ENCODE results near the gene CDK14.
"Not testable (repeated sequence)": the region's sequence is repeated elsewhere in the genome, so short reads cannot be mapped to it uniquely, and the experiment has no call there.

Gene CDK14

GRCh38 chr7:90794234-90794633, 198.1 kb downstream of the CDK14 start:
- not testable (repeated sequence) for DNase-seq (ENCODE audit: low read depth)

- DNase-seq (ENCODE audit: low read depth), result no peak
Observed at GRCh38 chr7:90797596-90797995, 201.5 kb downstream of the CDK14 start.

GRCh38 chr7:90804370-90804769, 208.2 kb downstream of the CDK14 start:
- DNase-seq (ENCODE audit: low read depth), result no peak

GRCh38 chr7:90815552-90815951, 219.4 kb downstream of the CDK14 start:
- DNase-seq (ENCODE audit: low read depth), result not testable (repeated sequence)

- no peak for DNase-seq (ENCODE audit: low read depth)
Observed at GRCh38 chr7:90816511-90817142, 220.5 kb downstream of the CDK14 start.

- DNase-seq (ENCODE audit: low read depth), result no peak
Observed at GRCh38 chr7:90817151-90817550, 221.0 kb downstream of the CDK14 start.

- DNase-seq (ENCODE audit: low read depth), result no peak
Observed at GRCh38 chr7:90817846-90818245, 221.7 kb downstream of the CDK14 start.

- DNase-seq (ENCODE audit: low read depth), result no peak
Observed at GRCh38 chr7:90818341-90818740, 222.2 kb downstream of the CDK14 start.

GRCh38 chr7:90821961-90822620, 226.0 kb downstream of the CDK14 start:
- DNase-seq (ENCODE audit: low read depth), result no peak

GRCh38 chr7:90824386-90825307, 228.5 kb downstream of the CDK14 start:
- no peak for DNase-seq (ENCODE audit: low read depth)

GRCh38 chr7:90825779-90826178, 229.7 kb downstream of the CDK14 start:
- DNase-seq (ENCODE audit: low read depth), result no peak

- DNase-seq (ENCODE audit: low read depth), result no peak
Observed at GRCh38 chr7:90828601-90829000, 232.5 kb downstream of the CDK14 start.

- no peak for DNase-seq (ENCODE audit: low read depth)
Observed at GRCh38 chr7:90830308-90830707, 234.2 kb downstream of the CDK14 start.

GRCh38 chr7:90832726-90833125, 236.6 kb downstream of the CDK14 start:
- DNase-seq (ENCODE audit: low read depth), result no peak

- DNase-seq (ENCODE audit: low read depth), result no peak
Observed at GRCh38 chr7:90833443-90833842, 237.3 kb downstream of the CDK14 start.

- no peak for DNase-seq (ENCODE audit: low read depth)
Observed at GRCh38 chr7:90834771-90835170, 238.7 kb downstream of the CDK14 start.

- DNase-seq (ENCODE audit: low read depth), result no peak
Observed at GRCh38 chr7:90835861-90836260, 239.7 kb downstream of the CDK14 start.

- DNase-seq (ENCODE audit: low read depth), result no peak
Observed at GRCh38 chr7:90836937-90837336, 240.8 kb downstream of the CDK14 start.

GRCh38 chr7:90838799-90839198, 242.7 kb downstream of the CDK14 start:
- DNase-seq (ENCODE audit: low read depth), result no peak

GRCh38 chr7:90839316-90839715, 243.2 kb downstream of the CDK14 start:
- no peak for DNase-seq (ENCODE audit: low read depth)

GRCh38 chr7:90839727-90840291, 243.7 kb downstream of the CDK14 start:
- DNase-seq (ENCODE audit: low read depth), result no peak

- no peak for DNase-seq (ENCODE audit: low read depth)
Observed at GRCh38 chr7:90841759-90842429, 245.8 kb downstream of the CDK14 start.

All from stimulated activated CD8-positive, alpha-beta memory T cell treated with anti-CD3 and anti-CD28 coated beads, Interleukin-7, amount 100 ng/mL, for 24 hours (primary cell).